ENCODE measurements around the gene SH3TC1.

Gene SH3TC1

GRCh38 chr4:8219236-8219635 is 20.1 kb downstream of the SH3TC1 start:
- TF ChIP-seq, protein P1, sequence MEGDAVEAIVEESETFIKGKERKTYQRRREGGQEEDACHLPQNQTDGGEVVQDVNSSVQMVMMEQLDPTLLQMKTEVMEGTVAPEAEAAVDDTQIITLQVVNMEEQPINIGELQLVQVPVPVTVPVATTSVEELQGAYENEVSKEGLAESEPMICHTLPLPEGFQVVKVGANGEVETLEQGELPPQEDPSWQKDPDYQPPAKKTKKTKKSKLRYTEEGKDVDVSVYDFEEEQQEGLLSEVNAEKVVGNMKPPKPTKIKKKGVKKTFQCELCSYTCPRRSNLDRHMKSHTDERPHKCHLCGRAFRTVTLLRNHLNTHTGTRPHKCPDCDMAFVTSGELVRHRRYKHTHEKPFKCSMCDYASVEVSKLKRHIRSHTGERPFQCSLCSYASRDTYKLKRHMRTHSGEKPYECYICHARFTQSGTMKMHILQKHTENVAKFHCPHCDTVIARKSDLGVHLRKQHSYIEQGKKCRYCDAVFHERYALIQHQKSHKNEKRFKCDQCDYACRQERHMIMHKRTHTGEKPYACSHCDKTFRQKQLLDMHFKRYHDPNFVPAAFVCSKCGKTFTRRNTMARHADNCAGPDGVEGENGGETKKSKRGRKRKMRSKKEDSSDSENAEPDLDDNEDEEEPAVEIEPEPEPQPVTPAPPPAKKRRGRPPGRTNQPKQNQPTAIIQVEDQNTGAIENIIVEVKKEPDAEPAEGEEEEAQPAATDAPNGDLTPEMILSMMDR (IDR thresholded peaks at IDR 0.05; ENCODE audit: control insufficient read depth, extremely low read depth, insufficient read depth), result no peak
- DNase-seq (ENCODE audit: low read depth), result no peak
- H3K4me3 ChIP-seq (ENCODE audit: low read depth, low read length), result no peak overlapping the region

GRCh38 chr4:8220661-8221450 is 21.8 kb downstream of the SH3TC1 start:
- H3K4me3 ChIP-seq (ENCODE audit: low read depth, low read length), result no peak overlapping the region
- no peak for DNase-seq (ENCODE audit: low read depth)
- TF ChIP-seq, protein P1 (IDR thresholded peaks at IDR 0.05; ENCODE audit: control insufficient read depth, extremely low read depth, insufficient read depth), result no peak

GRCh38 chr4:8221476-8221875 is 22.4 kb downstream of the SH3TC1 start:
- H3K4me3 ChIP-seq (ENCODE audit: low read depth, low read length), result no peak overlapping the region
- TF ChIP-seq, protein P1 (IDR thresholded peaks at IDR 0.05; ENCODE audit: control insufficient read depth, extremely low read depth, insufficient read depth), result no peak
- no peak for DNase-seq (ENCODE audit: low read depth)

DNA sequence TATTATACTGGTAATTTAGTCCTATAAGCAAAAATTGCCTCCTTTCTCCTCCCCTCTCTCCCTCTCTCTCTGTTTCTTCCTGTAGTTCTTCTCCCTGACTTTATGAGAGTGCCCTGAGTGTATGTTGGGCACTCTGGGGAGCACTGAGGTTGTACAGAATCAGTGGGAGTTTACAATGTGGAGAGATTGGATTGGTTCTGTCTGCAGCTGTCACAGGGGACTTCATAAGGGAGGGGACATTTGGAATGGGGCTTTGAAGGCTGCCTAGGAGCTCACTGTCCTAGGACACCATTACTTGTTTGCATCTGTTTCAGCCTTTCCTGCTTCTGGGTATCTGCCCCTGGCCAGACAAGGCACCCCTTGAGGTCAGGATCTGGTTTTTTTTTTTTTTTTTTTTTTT is 22.9 kb downstream of the SH3TC1 start:
- no peak for DNase-seq (ENCODE audit: low read depth)
- no peak overlapping the region for H3K4me3 ChIP-seq (ENCODE audit: low read depth, low read length)

GRCh38 chr4:8222609-8223388 is 23.7 kb downstream of the SH3TC1 start:
- H3K4me3 ChIP-seq (ENCODE audit: low read depth, low read length), result no peak overlapping the region
- no peak for DNase-seq (ENCODE audit: low read depth)

More for the DNA sequence above, 22.9 kb downstream of the SH3TC1 start:
- TF ChIP-seq, protein P1 (IDR thresholded peaks at IDR 0.05; ENCODE audit: control insufficient read depth, extremely low read depth, insufficient read depth), result no peak

GRCh38 chr4:8224267-8224974 is 25.3 kb downstream of the SH3TC1 start:
- TF ChIP-seq, protein P1 (IDR thresholded peaks at IDR 0.05; ENCODE audit: control insufficient read depth, extremely low read depth, insufficient read depth), result no peak
- H3K4me3 ChIP-seq (ENCODE audit: low read depth, low read length), result no peak overlapping the region
- no peak for DNase-seq (ENCODE audit: low read depth)

More at GRCh38 chr4:8222609-8223388, 23.7 kb downstream of the SH3TC1 start:
- TF ChIP-seq, protein P1 (IDR thresholded peaks at IDR 0.05; ENCODE audit: control insufficient read depth, extremely low read depth, insufficient read depth), result no peak

Measured in LNCaP clone FGC (cell line).